HCT116 (cell line): ENCODE results near the gene RIMBP3C.

ENCODE experiments used
- CTCF ChIP-seq, 3 experiments: fragments of 200-600 bp in 1 of 3; sonication (generic) in 1 of 3; IDR thresholded peaks in 2 of 3; conservative IDR thresholded peaks in 1 of 3; 2 replicates each; pipeline ENCODE4 v1.5.1; 2012 to 2017; ENCODE audit warnings: low read depth in 2 of 3, low read length in 2 of 3, antibody characterized with exemption in 1 of 3, borderline replicate concordance in 1 of 3, control low read depth in 1 of 3, mild to moderate bottlenecking in 1 of 3, mixed read lengths in 1 of 3, mixed run types in 1 of 3, moderate library complexity in 1 of 3; ENCODE audit not compliant: insufficient read depth in 1 of 3
- EZH2phosphoT487 ChIP-seq: fragments of 200-600 bp; IDR thresholded peaks from 2 replicates; pipeline ENCODE4 v1.6.1; 2018; ENCODE audit warnings: antibody characterized with exemption, borderline replicate concordance
- JUND ChIP-seq: IDR thresholded peaks from 2 replicates; pipeline ENCODE4 v1.6.1; 2012
- POLR2A ChIP-seq: IDR thresholded peaks from 2 replicates; pipeline ENCODE4 v1.7.0; 2011; ENCODE audit warnings: borderline replicate concordance; ENCODE audit not compliant: insufficient read depth, insufficient read length; ENCODE audit errors: extremely low read depth
- REST ChIP-seq: IDR thresholded peaks from 2 replicates; pipeline ENCODE4 v1.6.1; 2012; ENCODE audit warnings: low read depth

- no peak for TF ChIP-seq CTCF (IDR thresholded peaks at IDR 0.05 in 2 of 3, conservative IDR thresholded peaks at IDR 0.05 in 1 of 3; ENCODE audit: borderline replicate concordance in 1 of 3, insufficient read depth in 1 of 3, low read depth in 2 of 3, low read length in 2 of 3)
- TF ChIP-seq POLR2A = no peak
- no peak for TF ChIP-seq REST
- TF ChIP-seq EZH2phosphoT487 = no peak
- TF ChIP-seq JUND = no peak
Measured at GRCh38 chr22:21591695-21592094, 40.4 kb upstream of the RIMBP3C start.
